Activated CD8-positive, alpha-beta T cell treated with anti-CD3 and anti-CD28 coated beads, Interleukin-2, amount 10 ng/mL, durations not matched to agents 7 days and 5 days (primary cell): ENCODE data around the gene SYT2. TPM values are rescaled to one million over a fixed set of nuclear protein-coding genes. Genes with fewer than 3 reads are reported as not detected.
A peak's percentile ranks its signal among the peaks of the same experiment; 100 is the strongest.
"Not testable (repeated sequence)": the region's sequence is repeated elsewhere in the genome, so short reads cannot be mapped to it uniquely, and the experiment has no call there.

Experiments
- ATAC-seq: fragments of 150-1000 bp; cut with Tn5 transposase; one replicate; pipeline ENCODE4 v1.10.0; 2021; ENCODE audit warnings: moderate library complexity
- CTCF ChIA-PET: fragments of 350-600 bp; sonication (Branson Sonifier 250); formaldehyde crosslinking; loops from one replicate; lab custom pipeline; 2021; ENCODE audit warnings: antibody characterized with exemption; lab: Charles Lee
- POLR2A ChIA-PET: fragments of 350-600 bp; sonication (Branson Sonifier 250); formaldehyde crosslinking; loops from one replicate; lab custom pipeline; 2021; ENCODE audit warnings: antibody characterized with exemption; lab: Charles Lee
- DNase-seq: peaks from one replicate; pipeline ENCODE4 v3.0.0-alpha.2; 2020
- H3K27ac Mint-ChIP-seq: one replicate; pipeline ENCODE4 v1.8.0; 2021; ENCODE audit warnings: mild to moderate bottlenecking, mixed read lengths
- H3K27me3 Mint-ChIP-seq: one replicate; pipeline ENCODE4 v1.8.0; 2021; ENCODE audit warnings: low read depth, mixed read lengths
- H3K36me3 Mint-ChIP-seq: one replicate; pipeline ENCODE4 v1.8.0; 2021; ENCODE audit warnings: low read depth, mixed read lengths
- H3K4me1 Mint-ChIP-seq: one replicate; pipeline ENCODE4 v1.8.0; 2021; ENCODE audit warnings: low read depth, mixed read lengths
- H3K4me3 Mint-ChIP-seq: one replicate; pipeline ENCODE4 v1.8.0; 2021; ENCODE audit warnings: mild to moderate bottlenecking, mixed read lengths
- H3K9me3 Mint-ChIP-seq: one replicate; pipeline ENCODE4 v1.8.0; 2022; ENCODE audit warnings: mixed read lengths; ENCODE audit not compliant: insufficient read depth
- total RNA-seq, 2 experiments: library from RNA; stranded (reverse); gene quantifications; one replicate each; pipeline ENCODE4 v1.2.3, GENCODE V29; 2021

The SYT2 gene
- total RNA-seq, 2 experiments from 2014 or later, result not detected

- Mint-ChIP-seq H3K9me3 (no peaks in the 10 kb centered on the region), H3K4me3 (no peak overlapping the region), H3K27me3 (peaks cover 68% of the 10 kb centered on the region), H3K4me1 (peaks cover 5% of the 10 kb centered on the region), H3K36me3 (no peaks in the 10 kb centered on the region), H3K27ac (no peak overlapping the region)
- ChIA-PET CTCF (no interaction called here), POLR2A (no interaction called here)
- ATAC-seq (no peak), DNase-seq (no peak)
Observed at GRCh38 chr1:202638019-202638700, 72.1 kb downstream of the SYT2 start.

- H3K36me3 Mint-ChIP-seq, POLR2A ChIA-PET, H3K4me3 Mint-ChIP-seq, H3K27ac Mint-ChIP-seq, DNase-seq, H3K4me1 Mint-ChIP-seq, H3K9me3 Mint-ChIP-seq, ATAC-seq, CTCF ChIA-PET: not testable (repeated sequence)
- H3K27me3 Mint-ChIP-seq, result peaks cover 68% of the 10 kb centered on the region
Observed at GRCh38 chr1:202637321-202638018, 72.8 kb downstream of the SYT2 start.

DNA sequence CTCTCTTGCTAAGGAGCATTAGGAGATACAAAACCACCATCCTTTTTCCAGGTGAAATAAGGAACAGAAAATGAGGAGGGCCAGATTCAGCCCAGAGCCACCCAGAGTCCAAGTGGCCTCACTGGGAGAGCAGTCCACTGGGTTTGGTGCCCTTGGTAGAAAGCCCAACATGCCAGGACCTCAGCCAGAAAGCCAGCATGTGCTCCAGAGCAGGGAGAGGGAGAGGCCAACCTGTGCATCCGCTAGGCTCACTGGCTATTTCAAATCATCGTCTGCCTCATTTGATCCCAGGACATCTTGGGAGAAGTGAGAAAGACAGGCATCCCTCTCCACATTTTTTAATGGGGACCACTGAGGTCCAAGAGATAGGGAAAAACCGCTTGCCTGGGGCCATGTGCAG lies 74.1 kb downstream of the SYT2 start:
- POLR2A ChIA-PET, H3K27ac Mint-ChIP-seq, CTCF ChIA-PET, H3K9me3 Mint-ChIP-seq, H3K4me3 Mint-ChIP-seq, ATAC-seq, DNase-seq, H3K4me1 Mint-ChIP-seq, H3K36me3 Mint-ChIP-seq: not testable (repeated sequence)
- peaks cover 65% of the 10 kb centered on the region for H3K27me3 Mint-ChIP-seq

- H3K27me3 Mint-ChIP-seq, result peaks cover 59% of the 10 kb centered on the region
Observed at GRCh38 chr1:202632241-202632640, 78.0 kb downstream of the SYT2 start.

GRCh38 chr1:202631076-202631923 lies 79.0 kb downstream of the SYT2 start:
- ChIA-PET CTCF (no interaction called here), POLR2A (no interaction called here)
- Mint-ChIP-seq H3K27ac (no peak overlapping the region), H3K9me3 (no peaks in the 10 kb centered on the region), H3K27me3 (peaks cover 59% of the 10 kb centered on the region), H3K36me3 (no peaks in the 10 kb centered on the region), H3K4me3 (no peak overlapping the region), H3K4me1 (peaks cover 45% of the 10 kb centered on the region)
- ATAC-seq, result no peak
- no peak for DNase-seq

More at GRCh38 chr1:202632241-202632640, 78.0 kb downstream of the SYT2 start:
- no peaks in the 10 kb centered on the region for H3K36me3 Mint-ChIP-seq
- ChIA-PET CTCF (no interaction called here), POLR2A (no interaction called here)
- DNase-seq, result no peak
- no peak for ATAC-seq
- H3K27ac Mint-ChIP-seq, result no peak overlapping the region
- H3K4me1 Mint-ChIP-seq, result peaks cover 40% of the 10 kb centered on the region
- no peaks in the 10 kb centered on the region for H3K9me3 Mint-ChIP-seq
- no peak overlapping the region for H3K4me3 Mint-ChIP-seq

DNA sequence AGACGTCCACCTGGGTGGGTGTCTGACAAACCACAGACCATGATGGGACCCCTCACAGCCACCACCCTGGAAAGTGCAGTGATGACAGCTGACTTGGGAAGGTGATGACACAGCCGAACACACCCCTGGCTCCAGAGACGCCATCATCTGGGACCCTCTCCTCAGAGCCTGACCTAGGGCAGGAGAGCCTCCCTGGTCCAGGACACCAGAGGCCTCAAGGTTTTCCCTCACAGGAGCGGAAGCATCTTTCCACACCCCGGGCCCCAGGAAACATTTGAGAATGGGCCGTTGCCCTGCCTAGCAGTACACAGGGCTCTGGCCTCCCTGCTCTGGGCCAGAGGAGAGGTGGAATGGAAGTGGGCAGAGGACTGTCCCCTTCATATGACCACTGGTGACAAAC lies 79.7 kb downstream of the SYT2 start:
- CTCF ChIA-PET, result no interaction called here
- DNase-seq (no peak), ATAC-seq (no peak)
- H3K9me3 Mint-ChIP-seq, result no peaks in the 10 kb centered on the region
- POLR2A ChIA-PET, result no interaction called here
- H3K4me1 Mint-ChIP-seq, result peaks cover 45% of the 10 kb centered on the region
- H3K27ac Mint-ChIP-seq, result no peak overlapping the region
- H3K27me3 Mint-ChIP-seq, result peaks cover 53% of the 10 kb centered on the region
- no peak overlapping the region for H3K4me3 Mint-ChIP-seq
- no peaks in the 10 kb centered on the region for H3K36me3 Mint-ChIP-seq

DNA sequence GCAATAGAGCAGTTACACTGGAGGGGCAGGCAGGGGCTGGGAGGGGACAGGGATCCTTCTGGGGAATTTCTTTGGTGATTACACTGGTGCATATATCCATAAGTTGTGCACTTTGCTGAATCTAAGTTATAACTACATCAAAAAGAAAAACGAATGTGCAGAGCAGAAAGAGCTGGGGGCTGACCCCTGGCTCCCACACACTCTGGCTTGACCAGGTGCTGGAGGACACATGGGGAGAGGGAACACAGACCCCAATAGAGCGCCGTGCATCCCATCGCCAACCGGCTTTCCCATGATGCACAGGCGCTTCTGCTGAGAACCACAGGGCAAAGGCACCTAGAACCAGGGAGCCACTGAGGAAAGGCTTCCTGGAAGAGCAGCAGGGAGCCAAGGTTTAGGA lies 80.2 kb downstream of the SYT2 start:
- H3K27ac Mint-ChIP-seq, CTCF ChIA-PET, H3K36me3 Mint-ChIP-seq, ATAC-seq, POLR2A ChIA-PET, H3K4me3 Mint-ChIP-seq, DNase-seq, H3K9me3 Mint-ChIP-seq: not testable (repeated sequence)
- Mint-ChIP-seq H3K4me1 (peaks cover 45% of the 10 kb centered on the region), H3K27me3 (peaks cover 49% of the 10 kb centered on the region)

DNA sequence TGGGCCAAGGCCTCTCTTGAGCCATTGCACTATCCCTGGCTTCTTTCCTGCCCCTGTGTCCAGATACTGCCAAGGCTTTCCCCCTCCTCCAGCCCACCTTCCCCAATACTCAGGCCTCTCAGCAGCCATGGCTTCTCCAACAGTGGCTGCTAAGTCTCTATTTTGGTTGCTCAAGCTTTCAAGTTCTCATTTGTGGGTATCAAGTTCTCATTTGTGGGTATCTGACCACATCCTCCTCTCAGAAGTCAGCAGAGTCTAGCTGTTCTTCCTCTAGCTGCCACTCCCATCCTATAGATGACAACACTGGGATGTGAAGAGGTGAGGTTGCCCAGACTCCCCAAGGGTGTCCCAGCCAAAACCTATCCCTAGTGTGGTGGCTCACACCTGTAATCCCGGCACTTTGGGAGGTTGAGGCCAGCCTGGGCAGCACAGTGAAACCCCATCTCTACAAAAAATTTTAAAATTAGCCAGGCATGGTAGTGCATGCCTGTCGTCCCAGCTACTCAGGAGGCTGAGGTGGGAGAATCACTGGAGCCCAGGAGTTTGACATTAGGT lies 80.9 kb downstream of the SYT2 start:
- Mint-ChIP-seq H3K27me3 (peaks cover 43% of the 10 kb centered on the region), H3K27ac (peak overlapping the region; percentile 83), H3K4me3 (peak overlapping the region; percentile 32), H3K4me1 (peaks cover 45% of the 10 kb centered on the region)
- ATAC-seq (peak; percentile 83), DNase-seq (peak; percentile 69)
- ChIA-PET POLR2A (interaction anchor here (0.6 kb wide), 1 partner anchor 1208 kb away, joined by 7 read pairs; no protein-coding TSS in a partner anchor), CTCF (interaction anchor here (0.8 to 1.1 kb wide), 2 partner anchors 91 to 445 kb away, joined by 3 read pairs; no protein-coding TSS in a partner anchor)
- H3K36me3 Mint-ChIP-seq, H3K9me3 Mint-ChIP-seq: not testable (repeated sequence)

DNA sequence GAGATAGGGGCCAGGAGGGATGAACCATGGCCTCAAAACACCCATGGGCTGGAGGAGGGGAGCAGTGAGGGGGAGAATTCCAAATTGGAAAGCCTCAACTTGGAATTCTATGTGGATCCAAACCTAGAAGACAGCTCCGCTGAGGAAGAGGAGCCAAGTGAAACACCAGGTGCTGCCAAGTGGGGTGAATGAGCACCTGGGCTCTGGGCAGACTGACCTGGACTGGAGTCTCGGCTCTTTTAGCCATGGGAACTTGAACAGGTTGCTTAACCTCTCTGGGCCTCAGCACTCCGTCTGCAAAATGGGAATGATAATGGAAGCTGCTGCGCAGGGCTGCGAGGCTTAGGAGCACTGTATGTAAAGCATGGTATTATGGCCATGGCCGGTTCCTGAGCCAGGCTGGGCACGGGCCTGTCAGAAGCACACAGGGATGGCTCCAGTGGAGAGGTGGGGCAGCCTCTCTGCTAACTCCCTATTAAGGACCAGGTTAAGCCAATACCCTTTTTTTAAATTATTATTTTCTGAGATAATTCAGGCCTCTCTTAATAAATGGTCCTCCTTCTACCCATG lies 81.5 kb downstream of the SYT2 start:
- ChIA-PET POLR2A (interaction anchor here (0.6 kb wide), 1 partner anchor 1209 kb away, joined by 7 read pairs; no protein-coding TSS in a partner anchor), CTCF (interaction anchor here (0.8 to 1.1 kb wide), 3 partner anchors 28 to 444 kb away, joined by 3 read pairs; no protein-coding TSS in a partner anchor)
- Mint-ChIP-seq H3K9me3 (no peaks in the 10 kb centered on the region), H3K4me3 (peak overlapping the region; percentile 32), H3K27ac (peak overlapping the region; percentile 83), H3K27me3 (peaks cover 41% of the 10 kb centered on the region), H3K4me1 (peaks cover 45% of the 10 kb centered on the region), H3K36me3 (no peaks in the 10 kb centered on the region)
- peak; percentile 21 for ATAC-seq
- no peak for DNase-seq

GRCh38 chr1:202627841-202628565 lies 82.3 kb downstream of the SYT2 start:
- Mint-ChIP-seq H3K36me3 (no peaks in the 10 kb centered on the region), H3K4me1 (peaks cover 45% of the 10 kb centered on the region), H3K27ac (peak overlapping the region; percentile 39), H3K4me3 (no peak overlapping the region), H3K9me3 (no peaks in the 10 kb centered on the region), H3K27me3 (peaks cover 37% of the 10 kb centered on the region)
- no peak for DNase-seq
- POLR2A ChIA-PET, result interaction anchor here (0.6 kb wide), 1 partner anchor 372 kb away, joined by 4 read pairs; no protein-coding TSS in a partner anchor
- CTCF ChIA-PET, result interaction anchor here (1.1 kb wide), 2 partner anchors 16 to 28 kb away, joined by 3 read pairs; no protein-coding TSS in a partner anchor
- no peak for ATAC-seq
